ENCODE data around the gene GATAD2A. TPM values are rescaled to one million over a fixed set of nuclear protein-coding genes. Genes with fewer than 3 reads are reported as not detected.
"Not testable (repeated sequence)": the region's sequence is repeated elsewhere in the genome, so short reads cannot be mapped to it uniquely, and the experiment has no call there.

Gene GATAD2A
- polyA plus RNA-seq, 3 donors, result 46.4 to 58.0 (median 54.2) TPM

DNA sequence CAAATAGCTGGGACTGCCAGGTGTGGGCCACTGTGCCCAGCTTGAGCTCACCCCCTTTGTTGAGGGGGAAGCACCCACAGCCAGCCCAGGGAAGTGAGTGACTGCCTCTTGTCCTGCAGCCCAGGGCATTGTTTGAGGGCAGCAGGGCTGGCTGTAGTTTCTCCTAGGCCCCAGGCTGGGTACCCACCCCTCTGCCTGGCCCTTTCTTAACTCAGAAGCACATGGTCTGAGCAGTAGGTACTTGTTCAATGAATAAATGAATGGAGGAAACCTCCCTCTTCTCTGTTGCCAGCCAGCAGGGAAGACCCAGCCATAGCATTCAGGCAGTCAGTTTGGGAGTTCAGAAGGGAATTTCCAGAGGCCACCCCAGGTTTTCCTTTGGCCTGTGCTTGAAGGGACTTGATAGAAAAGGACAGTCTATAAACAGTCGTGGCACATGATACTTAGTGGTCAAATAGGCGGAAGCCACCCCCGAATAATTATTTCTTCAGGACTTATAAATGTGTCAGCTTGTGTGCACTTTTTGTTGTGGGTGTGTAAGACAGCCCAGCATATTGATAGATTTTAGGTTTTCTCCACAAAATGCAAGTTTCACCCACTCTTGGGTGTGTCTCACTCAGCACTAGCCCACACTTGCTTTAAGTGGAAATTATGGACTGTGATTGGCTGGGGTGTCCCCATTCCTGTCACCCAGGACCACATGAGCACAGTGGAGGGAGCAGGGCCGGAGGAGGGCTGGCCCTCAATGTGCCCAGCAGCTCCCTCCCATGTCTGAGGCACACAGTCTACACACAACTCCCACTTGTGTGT is 33.1 kb downstream of the GATAD2A start:
- no peak for DNase-seq (ENCODE audit: extremely low read depth in 1 of 11, low read depth in 9 of 11, low spot score in 4 of 11)

DNA sequence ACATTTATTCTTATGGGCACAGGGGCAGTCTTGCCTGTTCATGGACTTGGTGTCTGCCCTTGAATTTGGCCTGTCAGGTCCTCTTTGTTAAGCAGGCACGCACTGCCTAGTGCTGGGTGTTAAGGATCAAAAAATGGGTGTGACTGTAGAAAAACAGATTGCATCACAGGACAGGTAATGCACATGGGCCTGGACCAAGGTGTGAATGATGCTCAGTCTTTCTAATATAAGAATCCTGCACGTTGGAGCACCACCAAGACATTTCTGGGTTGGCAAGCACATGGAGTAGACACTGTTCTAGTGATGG is 33.7 kb downstream of the GATAD2A start:
- no peak for DNase-seq (ENCODE audit: extremely low read depth in 1 of 11, low read depth in 9 of 11, low spot score in 4 of 11)

DNA sequence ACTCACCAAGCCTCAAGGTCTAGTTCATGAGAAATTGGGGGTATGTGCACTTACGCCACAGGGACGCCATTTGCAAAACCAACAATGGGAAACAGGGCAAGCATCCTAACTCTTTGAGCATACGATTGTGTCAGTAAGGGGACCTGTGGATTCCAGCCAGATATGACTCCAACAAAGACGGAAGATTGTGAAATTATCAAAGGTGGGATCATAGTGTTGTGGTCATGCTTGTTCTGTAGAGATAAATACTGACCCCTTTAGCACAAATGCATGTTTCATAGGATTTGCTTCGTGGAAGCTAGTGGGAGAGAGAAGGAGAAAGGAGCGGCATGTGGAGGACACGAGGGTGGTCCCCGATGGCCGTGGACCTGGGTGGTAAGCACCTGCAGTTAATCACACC is 37.8 kb downstream of the GATAD2A start:
- DNase-seq (ENCODE audit: extremely low read depth in 1 of 11, low read depth in 9 of 11, low spot score in 4 of 11), result no peak

DNA sequence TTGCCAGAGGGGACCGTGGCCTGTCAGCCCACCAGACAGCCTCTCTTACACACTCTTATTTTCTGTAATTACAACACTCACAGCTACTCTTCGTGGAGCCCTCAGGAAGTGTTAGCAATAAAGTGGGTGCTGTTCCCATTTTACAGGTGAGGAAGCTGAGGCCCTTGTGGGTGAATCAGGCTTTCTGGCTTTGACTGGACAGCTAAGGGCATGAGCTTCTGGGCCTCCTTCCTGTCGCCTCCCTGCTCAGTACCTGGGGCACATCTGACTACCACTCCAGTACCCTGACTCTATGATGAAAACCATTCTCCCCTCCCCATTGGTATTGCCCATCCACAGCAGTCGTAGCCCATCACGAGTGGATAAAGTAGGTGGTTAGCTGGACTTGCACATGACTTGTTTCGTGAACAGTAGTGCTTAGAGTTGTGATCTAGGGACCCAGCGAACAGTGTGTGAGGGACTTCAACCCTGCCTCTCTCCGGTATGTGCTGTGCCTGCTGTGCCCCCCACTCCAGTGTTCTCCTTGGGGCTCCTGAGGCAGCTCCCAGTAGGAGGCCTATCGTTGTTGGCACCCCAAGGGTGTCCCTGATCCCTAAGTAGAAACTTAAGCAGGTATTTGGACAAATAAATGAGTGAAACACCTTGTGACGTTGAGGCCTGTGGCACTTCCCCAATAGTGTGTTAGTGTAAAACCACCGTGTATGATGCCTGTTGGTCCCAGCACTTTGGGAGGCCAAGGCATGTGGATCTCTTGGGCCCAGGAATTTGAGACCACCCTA is 38.6 kb downstream of the GATAD2A start:
- no peak for DNase-seq (ENCODE audit: extremely low read depth in 1 of 11, low read depth in 9 of 11, low spot score in 4 of 11)

DNA sequence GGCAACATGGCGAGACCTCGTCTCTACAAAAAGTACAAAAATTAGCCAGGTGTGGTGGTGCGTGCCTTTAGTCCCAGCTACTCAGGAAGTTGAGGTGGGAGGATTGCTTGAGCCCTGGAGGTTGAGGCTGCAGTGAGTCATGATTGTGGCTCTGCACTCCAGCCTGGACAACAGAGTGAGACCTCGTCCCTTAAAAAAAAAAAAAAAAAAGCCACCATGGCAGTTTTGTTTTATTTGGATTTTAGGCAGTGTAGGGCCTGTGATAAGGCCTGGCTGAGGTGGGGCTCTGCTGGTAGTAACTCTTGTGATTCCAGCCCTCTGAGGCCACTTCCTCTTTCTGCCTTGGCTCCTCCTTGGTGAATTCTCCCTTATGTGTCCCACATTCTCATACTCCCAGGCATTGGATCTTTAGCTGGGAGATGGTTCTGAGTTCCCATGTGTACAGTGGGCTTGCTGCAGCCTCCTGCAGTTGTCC is 39.2 kb downstream of the GATAD2A start:
- no peak for DNase-seq (ENCODE audit: extremely low read depth in 1 of 11, low read depth in 9 of 11, low spot score in 4 of 11)

DNA sequence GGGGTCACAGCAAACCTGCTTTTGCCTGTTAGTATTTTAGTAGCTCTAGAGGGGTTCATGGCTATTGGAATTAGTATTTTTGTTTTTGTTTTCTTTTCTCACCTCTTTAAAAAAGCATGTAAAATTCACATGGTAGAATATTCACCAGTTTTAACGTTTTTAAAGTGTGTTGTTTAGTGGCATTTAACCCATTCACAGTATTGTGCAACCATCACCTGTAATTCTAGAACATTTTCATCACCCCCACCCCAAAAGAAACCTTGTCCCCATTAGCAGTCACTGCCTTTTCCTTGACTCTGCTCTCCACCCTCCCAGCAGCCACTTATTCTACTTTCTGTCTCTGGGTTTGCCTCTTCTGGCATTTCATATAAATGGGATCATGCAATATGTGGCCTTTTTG is 39.8 kb downstream of the GATAD2A start:
- DNase-seq (ENCODE audit: extremely low read depth in 1 of 11, low read depth in 9 of 11, low spot score in 4 of 11), result no peak

DNA sequence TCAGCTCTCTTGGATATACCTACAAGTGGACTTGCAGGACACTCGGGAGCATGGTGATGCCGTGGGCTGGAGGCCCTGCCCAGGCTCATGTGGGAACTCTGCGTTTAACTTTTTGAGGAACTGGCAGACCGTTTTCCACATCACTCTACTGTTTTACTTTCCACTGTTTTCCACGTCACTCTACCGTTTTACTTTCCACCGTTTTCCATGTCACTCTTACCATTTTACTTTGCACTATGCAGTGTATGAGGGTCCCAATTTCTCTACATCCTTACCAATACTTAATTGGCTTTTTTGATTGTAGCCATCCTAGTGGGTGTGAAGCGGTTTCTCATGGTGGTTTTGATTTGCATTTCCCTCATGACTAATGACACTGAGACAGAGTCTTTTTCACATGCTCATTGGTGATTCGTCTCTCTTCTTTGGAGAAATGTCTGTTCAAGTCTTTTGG is 40.5 kb downstream of the GATAD2A start:
- DNase-seq (ENCODE audit: extremely low read depth in 1 of 11, low read depth in 9 of 11, low spot score in 4 of 11), result no peak

DNA sequence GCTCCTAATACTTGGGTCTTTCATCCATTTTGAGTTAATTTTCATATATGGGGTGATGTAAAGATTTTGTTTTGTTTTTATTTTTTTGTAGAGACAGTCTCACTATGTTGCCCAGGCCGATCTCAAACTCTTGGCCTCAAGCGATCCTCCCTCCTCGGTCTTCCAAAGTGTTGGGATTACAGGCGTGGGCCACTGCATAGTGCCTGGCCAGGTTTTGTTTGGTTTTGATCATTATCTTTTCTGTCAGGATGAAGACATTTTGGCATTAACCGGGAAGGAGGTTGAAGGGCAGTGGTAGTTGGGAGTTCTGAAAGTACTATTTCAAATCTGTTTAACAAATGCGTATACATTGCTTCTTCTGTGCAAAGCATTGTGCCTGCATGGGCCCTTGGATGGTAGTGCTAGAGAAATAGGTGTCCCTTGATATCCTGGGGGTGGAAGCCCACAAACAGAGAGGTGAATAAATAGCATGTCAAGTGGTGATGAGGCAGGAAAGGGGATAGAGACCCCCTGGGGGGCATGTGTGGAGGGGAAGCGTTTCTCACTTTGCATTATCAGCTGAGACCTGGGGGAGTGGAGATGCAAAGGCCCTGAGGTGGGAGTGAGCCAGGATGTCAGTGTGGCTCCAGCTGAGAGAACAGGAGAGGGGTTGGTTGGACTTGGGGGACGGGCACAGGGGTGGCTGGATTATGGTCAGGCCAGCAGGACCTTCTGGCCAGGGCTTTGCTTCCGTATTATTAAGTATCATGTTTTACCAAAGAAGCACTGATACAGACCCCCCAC is 41.4 kb downstream of the GATAD2A start:
- no peak for DNase-seq (ENCODE audit: extremely low read depth in 1 of 11, low read depth in 9 of 11, low spot score in 4 of 11)

DNA sequence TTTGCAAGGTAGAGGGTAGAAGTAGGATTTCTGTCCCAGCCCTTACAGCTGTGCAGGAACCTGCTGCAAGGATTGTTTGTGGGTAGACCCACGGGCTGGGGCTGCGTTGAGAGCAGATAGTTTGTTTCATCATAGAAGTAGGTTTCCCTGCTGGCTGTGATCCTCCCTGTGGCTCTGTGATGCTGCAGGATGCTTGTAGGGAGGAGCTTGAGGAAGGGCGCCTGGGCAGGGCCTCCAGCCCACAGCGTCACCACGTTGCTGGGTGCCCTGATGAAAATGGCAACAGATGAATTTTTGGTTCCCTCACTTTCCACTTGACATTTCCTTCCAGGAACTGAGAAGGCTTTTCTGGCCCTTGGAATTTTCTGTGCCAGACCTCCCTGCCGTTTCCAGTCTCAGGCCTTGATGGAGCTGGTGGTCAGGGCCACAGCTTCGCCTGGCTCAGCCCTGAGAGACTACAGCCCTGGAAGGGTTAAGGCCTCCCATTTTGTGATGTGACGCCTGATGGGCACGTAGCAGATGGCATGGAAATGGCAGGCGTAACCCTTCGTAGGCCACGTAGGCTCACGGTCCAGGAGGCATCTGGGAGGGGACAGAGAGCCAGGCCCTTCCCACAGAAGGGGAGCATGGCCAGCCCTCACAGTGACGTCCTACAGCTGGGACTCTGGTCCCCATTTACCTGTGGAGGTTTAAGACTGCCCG is 42.2 kb downstream of the GATAD2A start:
- no peak for DNase-seq (ENCODE audit: extremely low read depth in 1 of 11, low read depth in 9 of 11, low spot score in 4 of 11)

DNA sequence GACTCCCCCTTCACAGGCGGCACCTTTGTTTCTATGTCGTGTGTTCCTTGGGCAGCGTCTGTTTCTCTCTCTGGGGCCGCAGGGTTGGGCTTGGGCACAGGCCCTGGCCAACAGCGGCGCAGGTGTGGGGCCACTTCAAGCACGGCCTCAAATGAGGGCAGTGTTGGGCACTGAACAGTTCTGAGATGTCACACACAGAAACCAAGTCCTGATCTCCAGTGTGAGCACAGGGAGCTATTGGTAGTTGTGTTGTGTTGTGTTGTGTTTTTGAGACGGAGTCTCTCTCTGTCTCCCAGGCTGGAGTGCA is 42.7 kb downstream of the GATAD2A start:
- DNase-seq (ENCODE audit: extremely low read depth in 1 of 11, low read depth in 9 of 11, low spot score in 4 of 11), result no peak

DNA sequence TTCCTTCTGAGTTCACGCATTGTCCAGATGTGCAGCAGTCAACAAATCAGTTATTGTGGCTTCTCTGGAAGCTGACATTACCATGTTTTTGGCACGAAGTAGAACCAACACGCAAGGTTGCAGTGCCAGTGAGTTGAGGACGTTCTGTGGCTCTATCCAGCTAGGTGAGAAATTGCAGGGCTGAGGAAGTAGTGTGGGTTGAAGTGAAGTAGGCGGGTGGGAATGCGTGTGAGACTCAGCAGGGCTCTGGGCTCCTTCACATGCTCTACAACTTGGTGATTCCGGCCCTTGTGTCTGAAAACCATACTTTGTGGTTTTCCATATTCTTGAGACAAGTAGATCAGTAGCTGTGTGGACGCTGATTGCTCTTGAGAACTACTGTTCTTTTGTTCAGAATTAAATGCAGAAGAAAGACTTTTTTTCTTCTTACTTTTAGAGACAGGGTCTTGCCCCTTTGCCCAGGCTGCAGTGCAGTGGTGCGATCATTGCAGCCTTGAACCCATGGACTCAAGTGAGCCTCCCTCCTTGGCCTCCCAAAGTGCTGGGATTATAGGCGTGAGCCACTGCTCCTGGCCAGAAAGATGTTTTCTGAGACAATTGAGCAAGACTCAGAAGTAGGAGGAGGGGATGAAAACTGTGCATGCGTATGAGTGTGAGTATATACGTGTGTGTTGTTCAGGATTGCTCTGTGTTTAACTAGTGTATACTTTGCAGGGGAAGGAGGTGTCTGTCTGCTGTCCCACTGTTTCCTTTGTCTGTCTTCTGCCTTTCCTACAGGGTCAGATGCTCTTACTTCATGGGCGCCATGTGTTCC is 46.2 kb downstream of the GATAD2A start:
- no peak for DNase-seq (ENCODE audit: extremely low read depth in 1 of 11, low read depth in 9 of 11, low spot score in 4 of 11)

DNA sequence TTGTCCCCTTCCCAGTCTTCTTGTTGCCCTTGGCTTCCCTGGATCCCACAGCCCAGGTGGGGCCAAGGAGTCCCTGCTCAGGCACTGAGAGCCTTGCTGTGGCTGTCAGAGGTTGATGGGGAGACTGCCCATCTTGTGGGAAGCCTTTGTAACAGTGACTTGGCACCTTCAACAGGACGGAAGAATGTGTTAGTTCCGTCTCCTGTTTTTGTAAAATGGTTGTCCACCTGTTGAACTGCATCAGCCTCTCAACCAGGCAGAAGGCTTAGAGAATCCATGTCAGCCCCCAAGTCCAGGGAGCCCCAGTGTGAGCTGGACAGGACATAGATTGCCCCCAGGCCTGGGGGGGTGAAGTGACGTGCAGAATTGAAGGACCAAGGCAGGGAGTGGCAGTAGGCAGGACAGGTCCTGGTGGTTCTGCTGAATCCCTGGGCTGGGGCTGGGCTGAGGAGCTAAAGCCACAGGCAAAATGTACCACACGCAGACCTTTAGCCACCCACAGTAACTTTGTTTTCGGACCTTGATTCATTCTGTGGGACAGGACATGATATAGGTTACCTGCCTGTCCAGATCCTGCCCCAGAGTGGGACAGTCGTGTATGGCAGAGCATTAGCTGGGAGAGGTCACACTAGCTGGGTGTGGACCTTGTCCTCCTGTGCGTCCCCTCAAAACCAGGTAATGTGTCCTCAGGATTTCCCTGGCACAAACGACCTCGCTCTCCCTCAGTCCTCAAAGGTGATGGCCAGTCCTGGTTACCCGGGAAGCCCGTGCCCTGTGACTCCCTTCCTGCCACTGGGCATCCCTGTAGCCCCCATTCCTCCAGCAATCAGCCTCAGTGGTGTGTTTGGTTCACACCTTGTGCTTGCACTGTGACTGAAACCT is 47.0 kb downstream of the GATAD2A start:
- no peak for DNase-seq (ENCODE audit: extremely low read depth in 1 of 11, low read depth in 9 of 11, low spot score in 4 of 11)

DNA sequence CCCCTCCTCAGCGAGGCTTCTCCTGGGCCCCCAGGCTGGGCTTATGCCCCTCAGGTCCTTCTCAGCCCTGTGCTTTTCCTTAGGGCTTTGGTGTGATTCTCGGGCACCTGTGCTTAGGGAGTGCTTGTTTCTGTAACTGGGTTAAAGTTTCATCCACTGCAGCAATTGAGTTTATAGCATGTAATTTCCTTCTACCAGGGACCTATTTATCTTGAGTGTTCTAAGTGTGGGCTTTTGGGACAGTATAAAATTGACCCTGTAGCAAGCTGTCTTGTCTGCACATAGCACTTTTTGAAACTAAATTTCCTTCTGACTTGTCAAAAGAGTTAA is 47.6 kb downstream of the GATAD2A start:
- DNase-seq (ENCODE audit: extremely low read depth in 1 of 11, low read depth in 9 of 11, low spot score in 4 of 11), result no peak

DNA sequence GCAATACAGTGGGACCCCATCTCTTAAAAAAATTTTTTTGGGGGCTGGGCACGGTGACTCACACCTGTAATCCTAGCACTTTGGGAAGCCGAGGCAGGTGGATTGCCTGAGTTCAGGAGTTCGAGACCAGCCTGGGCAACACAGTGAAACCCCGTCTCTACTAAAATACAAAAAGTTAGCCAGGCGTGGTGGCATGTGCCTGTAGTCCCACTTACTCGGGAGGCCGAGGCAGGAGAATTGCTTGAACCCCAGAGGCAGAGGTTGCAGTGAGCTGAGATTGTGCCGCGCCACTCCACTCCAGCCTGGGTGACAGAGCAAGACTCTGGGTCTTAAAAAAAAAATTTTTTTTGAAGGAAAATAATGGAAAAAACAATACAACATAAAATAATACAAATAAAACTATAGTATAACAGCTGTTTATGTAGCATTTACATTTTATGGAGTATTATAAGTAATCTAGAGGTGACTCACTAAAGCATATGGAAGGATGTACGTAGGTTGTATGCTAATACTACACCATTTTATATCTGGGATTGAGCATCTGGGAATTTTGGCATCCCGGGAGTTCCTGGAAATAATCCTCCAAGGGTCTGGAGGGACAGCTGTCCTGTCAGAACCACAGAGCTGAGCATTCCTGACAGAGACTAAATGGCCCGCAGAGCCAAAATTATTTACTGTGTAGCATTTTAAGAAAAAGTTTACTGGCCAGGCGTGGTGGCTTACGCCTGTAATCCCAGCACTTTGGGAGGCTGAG is 49.9 kb downstream of the GATAD2A start:
- DNase-seq (ENCODE audit: extremely low read depth in 1 of 11, low read depth in 9 of 11, low spot score in 4 of 11), result not testable (repeated sequence)

DNA sequence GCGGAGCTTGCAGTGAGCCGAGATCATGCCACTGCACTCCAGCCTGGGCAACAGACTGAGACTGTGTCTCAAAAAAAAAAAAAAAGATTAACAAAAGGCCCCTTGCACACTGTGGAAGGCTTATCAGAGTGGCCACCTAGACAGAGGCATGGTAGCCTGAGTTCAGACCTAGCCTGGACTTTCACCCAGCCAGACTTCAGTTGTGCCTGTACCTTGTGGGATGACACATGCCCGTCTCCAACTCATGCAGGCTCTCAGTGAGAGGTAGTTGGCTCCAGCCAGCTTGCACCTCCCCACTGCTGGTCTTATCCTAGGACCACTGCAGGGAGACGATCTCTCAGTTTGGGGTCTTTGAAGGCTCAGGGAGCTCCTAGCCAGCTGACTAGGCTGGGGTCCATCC is 52.2 kb downstream of the GATAD2A start:
- DNase-seq (ENCODE audit: extremely low read depth in 1 of 11, low read depth in 9 of 11, low spot score in 4 of 11), result no peak

DNA sequence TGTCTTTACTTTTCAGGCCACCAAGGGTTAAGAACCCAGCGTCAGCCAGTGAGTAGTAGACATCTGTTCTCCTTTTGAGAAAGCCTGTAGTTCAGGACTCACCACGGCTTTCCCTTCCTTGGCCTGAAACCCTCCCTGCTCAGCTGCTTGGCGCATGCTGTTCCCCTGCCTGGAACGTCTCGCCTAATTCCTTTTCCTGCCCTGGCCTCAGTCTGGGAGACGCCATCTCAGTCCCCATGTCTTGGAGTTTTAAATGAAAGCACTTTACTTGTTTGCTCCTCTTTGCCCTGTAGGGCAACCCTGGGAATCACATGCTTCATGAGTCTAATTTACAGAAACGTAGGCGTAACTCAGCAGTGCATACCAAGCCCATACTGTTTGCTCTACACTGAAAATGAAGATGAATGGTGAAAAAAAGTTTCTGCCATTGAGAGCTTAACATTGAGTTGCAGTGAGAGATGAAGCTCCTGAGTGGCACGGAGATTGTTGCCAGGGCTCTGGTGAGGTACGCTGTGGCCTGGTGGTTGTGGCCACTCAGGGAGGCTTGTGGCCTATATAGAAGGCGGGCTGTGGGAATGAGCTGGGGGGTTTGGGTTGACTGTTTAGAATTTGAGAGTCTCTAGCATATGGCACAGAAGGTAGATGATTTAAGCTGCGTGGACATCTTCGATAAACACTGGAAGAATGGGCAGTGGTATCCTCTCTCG is 52.8 kb downstream of the GATAD2A start:
- DNase-seq (ENCODE audit: extremely low read depth in 1 of 11, low read depth in 9 of 11, low spot score in 4 of 11), result no peak

Data from renal cortex interstitium (tissue), 11 donors.